VCaP (cell line): ENCODE measurements around the gene KRTAP3-2.
A peak's percentile ranks its signal among the peaks of the same experiment; 100 is the strongest.
"Not testable (repeated sequence)": the region's sequence is repeated elsewhere in the genome, so short reads cannot be mapped to it uniquely, and the experiment has no call there.

Experiments used
- H3K27ac ChIP-seq: fragments of 450-650 bp; 2 replicates; pipeline ENCODE4 v1.5.1; 2017
- TF ChIP-seq, protein P1 (sequence below): fragments of 450-650 bp; conservative IDR thresholded peaks from 2 replicates; pipeline ENCODE4 v1.5.1; 2017; ENCODE audit warnings: mild to moderate bottlenecking, moderate library complexity

KRTAP3-2 gene

DNA sequence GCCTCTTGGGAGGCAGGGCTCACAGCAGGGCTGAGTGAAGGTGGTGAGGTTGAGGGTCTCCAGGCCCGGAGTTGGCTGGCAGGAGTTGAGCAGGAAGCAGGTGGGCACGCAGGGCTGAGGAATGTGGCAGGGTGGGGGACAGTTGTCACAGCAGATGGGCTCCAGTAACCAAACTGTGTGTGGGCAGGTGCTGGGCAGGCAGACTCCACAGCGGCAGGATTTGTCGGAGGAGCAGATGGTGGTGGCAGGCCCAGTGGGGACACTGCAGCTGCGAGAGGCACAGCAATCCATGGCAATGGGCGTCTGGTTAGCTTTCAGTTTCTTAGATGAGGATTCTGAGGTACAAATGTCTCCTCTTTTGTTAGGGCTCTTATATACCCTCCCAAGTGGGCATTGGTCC, at the start of gene KRTAP3-2:
TSS of gene KRTAP3-2 (minus strand) at position 344 of the 400 bp plus-strand sequence. CDS start at position 291, 53 bp downstream.
- H3K27ac ChIP-seq: not testable (repeated sequence)

DNA sequence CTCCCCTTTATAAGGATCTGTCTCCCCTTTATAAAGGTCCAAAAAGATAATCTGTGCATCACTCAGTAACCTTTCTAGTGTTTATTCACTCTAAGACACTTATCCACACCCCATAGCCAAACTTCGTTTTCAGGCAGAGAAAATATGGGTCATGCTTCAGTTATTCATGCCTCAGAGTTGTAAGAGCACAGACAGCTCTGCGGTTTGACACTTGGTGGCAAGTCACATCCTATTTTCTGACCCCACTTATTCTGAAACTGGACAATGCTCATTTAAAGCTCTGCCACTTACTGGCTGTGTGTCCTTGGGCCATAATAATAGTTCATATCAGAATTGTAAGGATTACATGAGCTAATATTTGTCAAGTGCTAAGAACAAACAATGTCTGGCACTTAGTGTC, 49.4 kb upstream of the KRTAP3-2 start:
- no peak overlapping the region for H3K27ac ChIP-seq
- TF ChIP-seq, protein P1, sequence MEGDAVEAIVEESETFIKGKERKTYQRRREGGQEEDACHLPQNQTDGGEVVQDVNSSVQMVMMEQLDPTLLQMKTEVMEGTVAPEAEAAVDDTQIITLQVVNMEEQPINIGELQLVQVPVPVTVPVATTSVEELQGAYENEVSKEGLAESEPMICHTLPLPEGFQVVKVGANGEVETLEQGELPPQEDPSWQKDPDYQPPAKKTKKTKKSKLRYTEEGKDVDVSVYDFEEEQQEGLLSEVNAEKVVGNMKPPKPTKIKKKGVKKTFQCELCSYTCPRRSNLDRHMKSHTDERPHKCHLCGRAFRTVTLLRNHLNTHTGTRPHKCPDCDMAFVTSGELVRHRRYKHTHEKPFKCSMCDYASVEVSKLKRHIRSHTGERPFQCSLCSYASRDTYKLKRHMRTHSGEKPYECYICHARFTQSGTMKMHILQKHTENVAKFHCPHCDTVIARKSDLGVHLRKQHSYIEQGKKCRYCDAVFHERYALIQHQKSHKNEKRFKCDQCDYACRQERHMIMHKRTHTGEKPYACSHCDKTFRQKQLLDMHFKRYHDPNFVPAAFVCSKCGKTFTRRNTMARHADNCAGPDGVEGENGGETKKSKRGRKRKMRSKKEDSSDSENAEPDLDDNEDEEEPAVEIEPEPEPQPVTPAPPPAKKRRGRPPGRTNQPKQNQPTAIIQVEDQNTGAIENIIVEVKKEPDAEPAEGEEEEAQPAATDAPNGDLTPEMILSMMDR: no peak

DNA sequence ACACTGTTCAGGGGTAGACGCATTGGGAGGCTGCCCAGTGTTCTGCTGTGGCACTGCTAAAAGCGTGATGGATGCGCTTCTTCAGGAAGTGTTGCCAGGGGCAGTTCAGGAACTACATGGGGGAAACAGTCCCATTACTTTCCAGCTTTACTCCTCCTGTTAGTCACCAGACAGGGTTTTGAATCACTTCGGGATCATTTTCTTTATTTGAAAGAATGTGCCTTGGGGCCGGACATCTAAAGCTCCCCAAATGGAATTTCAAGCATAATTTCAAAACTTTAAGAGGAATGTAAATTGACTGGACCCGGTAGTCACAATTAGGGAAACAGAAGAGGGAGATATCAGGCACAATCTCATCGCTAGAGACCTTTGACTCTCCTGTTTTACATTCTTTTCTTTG, 48.7 kb upstream of the KRTAP3-2 start:
- no peak overlapping the region for H3K27ac ChIP-seq
- TF ChIP-seq, protein P1: no peak

DNA sequence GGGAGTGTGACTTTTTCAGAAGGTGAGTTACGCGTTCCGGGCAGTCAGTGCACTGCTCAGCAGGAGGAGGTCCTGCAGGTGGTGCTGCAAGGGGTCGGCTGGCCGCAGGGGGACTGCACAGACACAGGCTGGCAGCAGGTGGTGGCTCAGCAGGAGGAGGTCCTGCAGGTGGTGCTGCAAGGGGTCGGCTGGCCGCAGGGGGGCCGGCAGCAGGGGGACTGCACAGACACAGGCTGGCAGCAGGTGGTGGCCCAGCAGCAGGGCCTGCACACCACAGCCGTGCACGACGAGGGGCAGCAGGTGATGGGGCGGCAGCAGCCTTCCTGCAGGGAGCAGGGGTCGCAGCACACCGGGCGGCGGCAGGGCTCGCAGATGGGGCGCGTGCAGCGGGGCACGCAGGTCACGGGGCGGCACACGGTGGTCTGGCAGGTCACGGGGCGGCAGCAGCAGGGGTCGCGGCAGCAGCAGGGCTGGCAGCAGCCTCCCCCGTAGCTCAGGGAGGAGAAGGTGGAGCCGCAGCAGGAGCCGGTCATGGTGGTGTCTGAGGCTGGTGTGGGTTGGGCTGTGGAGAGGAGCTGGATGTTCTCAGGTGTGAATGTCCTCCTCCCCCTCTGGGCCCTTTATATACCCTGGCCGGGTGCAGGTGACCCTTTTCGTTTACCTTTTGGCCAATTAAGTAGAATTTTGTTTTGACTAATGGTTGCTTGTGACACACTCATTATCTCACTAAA, 47.2 kb upstream of the KRTAP3-2 start, which contains the start of gene KRTAP2-1:
TSS of gene KRTAP2-1 (minus strand) at position 582 of the 731 bp plus-strand sequence. CDS start at position 533, 49 bp downstream.
- H3K27ac ChIP-seq: not testable (repeated sequence)

DNA sequence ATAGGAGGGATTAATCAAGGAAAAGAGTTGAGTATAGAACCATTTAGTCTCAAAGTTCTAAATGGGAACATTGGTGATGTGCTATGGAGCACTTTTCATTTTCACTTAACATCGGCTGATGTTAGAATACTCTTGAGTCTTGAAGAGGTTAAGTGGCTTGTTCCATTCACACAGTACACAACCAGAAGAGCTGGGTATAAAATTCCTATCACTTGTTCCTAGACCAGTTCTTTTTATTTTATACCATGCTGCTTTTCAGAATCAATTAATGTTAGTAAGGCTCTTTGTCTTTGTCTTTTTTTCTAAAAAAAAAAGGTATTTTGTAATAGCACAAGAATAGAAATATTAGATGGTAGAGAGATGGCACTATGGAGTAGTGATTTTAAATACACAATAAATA, 43.2 kb upstream of the KRTAP3-2 start:
- no peak overlapping the region for H3K27ac ChIP-seq
- TF ChIP-seq, protein P1: no peak

DNA sequence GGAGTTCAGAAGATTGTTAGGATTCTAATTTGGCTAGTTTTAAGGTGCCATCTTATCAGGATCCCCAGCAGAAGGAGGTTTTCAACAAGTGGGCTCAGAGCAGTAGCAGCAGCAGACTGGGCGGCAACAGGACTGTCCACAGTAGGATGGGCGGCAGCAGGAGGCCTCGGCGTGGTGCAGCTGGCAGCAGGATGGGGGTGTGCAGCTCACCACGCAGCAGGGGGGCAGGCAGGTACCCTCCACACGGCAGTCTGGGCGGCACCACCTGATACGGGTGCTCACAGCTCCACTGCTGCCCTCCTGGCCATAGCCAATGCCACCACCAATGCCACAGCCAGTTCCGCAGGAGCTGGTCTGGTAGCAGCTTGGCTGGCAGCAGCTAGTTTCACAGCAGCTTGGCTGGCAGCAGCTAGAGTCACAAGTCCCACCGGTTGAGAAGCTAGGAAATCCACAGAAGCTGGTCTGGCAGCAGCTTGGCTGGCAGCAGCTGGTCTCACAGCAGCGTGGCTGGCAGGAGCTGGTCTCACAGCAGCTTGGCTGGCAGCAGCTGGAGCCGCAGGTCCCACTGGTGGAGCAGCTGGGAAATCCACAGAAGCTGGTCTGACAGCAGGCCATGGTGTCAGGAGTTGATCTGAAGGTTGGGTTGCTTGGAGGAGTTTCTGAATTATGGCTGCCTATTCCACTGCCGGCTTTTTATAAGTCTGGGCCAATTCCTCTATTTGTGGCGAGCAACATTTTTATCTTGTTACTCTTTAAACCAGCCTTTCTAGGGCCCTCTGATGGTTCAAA, 41.3 kb upstream of the KRTAP3-2 start, which contains the start of gene KRTAP1-1:
TSS of gene KRTAP1-1 (minus strand) at position 668 of the 789 bp plus-strand sequence. CDS start at position 615, 53 bp downstream.
- not testable (repeated sequence) for H3K27ac ChIP-seq
- TF ChIP-seq, protein P1: 0 out of 2 replicates have a peak, but pooled peaks have one; percentile 12

DNA sequence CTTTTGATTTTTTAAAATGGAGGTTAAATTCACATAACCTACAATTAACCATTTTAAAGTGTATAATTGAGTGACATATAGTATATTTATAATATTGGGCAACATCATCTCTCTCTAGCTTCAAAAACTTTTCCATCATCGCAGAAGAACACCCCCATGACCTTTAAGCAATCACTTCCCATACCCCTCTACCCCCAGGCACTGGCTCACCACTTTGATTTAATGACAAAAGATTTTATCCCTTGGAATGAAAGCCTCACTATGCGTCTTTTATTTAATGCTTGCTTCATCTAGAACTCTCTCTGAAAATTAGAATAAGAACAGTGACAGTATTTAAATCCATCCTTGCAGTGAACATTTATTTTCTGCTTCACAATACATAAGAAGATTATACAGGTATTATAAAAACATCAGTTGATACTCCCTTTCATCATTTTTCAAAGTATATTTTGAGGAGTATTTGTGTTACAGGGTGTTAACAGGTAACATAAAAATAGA, 38.2 kb upstream of the KRTAP3-2 start:
- no peak overlapping the region for H3K27ac ChIP-seq
- TF ChIP-seq, protein P1: no peak

DNA sequence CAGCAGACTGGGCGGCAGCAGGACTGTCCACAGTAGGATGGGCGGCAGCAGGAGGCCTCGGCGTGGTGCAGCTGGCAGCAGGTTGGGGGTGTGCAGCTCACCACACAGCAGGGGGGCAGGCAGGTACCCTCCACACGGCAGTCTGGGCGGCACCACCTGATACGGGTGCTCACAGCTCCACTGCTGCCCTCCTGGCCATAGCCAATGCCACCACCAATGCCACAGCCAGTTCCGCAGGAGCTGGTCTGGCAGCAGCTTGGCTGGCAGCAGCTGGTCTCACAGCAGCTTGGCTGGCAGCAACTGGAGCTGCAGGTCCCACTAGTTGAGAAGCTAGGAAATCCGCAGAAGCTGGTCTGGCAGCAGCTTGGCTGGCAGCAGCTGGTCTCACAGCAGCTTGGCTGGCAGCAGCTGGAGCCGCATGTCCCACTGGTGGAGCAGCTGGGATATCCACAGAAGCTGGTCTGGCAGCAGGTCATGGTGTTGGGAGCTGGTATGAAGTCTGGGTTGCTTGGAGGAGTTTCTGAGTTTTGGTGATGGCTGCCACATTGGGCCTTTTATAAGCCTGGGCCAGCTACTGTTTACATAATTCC, 34.7 kb upstream of the KRTAP3-2 start, which contains the start of gene KRTAP1-3:
TSS of gene KRTAP1-3 (minus strand) at position 529 of the 590 bp plus-strand sequence. CDS start at position 476, 53 bp downstream.
- H3K27ac ChIP-seq: not testable (repeated sequence)
